Mesendoderm (in vitro differentiated cells): ENCODE data around the gene TBC1D24.
"Not testable (repeated sequence)": the region's sequence is repeated elsewhere in the genome, so short reads cannot be mapped to it uniquely, and the experiment has no call there.

Experiments
- DNase-seq: peaks from one replicate; pipeline ENCODE4 v3.0.0; 2013
- H2AK5ac ChIP-seq: 2 replicates; pipeline ENCODE4 v1.6.1; 2013; ENCODE audit warnings: low read length, inconsistent platforms
- H2BK120ac ChIP-seq: 2 replicates; pipeline ENCODE4 v1.6.1; 2013; ENCODE audit warnings: low read depth, mild to moderate bottlenecking, low read length, moderate library complexity, mixed read lengths
- H2BK15ac ChIP-seq: replicated peaks from 2 replicates; pipeline ENCODE4 v1.6.1; 2013; ENCODE audit warnings: low read depth, mild to moderate bottlenecking, moderate library complexity
- H2BK5ac ChIP-seq: 2 replicates; pipeline ENCODE4 v1.6.1; 2013; ENCODE audit warnings: low read length, inconsistent platforms
- H3K18ac ChIP-seq: 2 replicates; pipeline ENCODE4 v1.6.1; 2013; ENCODE audit warnings: mild to moderate bottlenecking, low read length, mixed read lengths
- H3K23ac ChIP-seq: one replicate; pipeline ENCODE4 v1.6.1; 2013; ENCODE audit warnings: low read length
- H3K27ac ChIP-seq: 2 replicates; pipeline ENCODE4 v1.5.1; 2013; ENCODE audit warnings: low read depth, mild to moderate bottlenecking, inconsistent platforms, low read length, moderate library complexity
- H3K27me3 ChIP-seq: 2 replicates; pipeline ENCODE4 v1.6.1; 2013; ENCODE audit warnings: low read length, control low read depth, mild to moderate bottlenecking, inconsistent platforms; ENCODE audit not compliant: insufficient read depth, poor library complexity
- H3K36me3 ChIP-seq: 2 replicates; pipeline ENCODE4 v1.6.1; 2013; ENCODE audit warnings: low read length, inconsistent platforms; ENCODE audit not compliant: control insufficient read depth, insufficient read depth
- H3K4ac ChIP-seq: one replicate; pipeline ENCODE4 v1.6.1; 2013; ENCODE audit warnings: low read depth, mild to moderate bottlenecking, low read length, moderate library complexity
- H3K4me1 ChIP-seq: 2 replicates; pipeline ENCODE4 v1.6.1; 2013; ENCODE audit warnings: low read depth, low read length, inconsistent platforms; ENCODE audit not compliant: control insufficient read depth
- H3K4me2 ChIP-seq: 2 replicates; pipeline ENCODE4 v1.6.1; 2013; ENCODE audit warnings: low read length
- H3K4me3 ChIP-seq: 2 replicates; pipeline ENCODE4 v1.5.1; 2013; ENCODE audit warnings: mild to moderate bottlenecking, low read length
- H3K56ac ChIP-seq: one replicate; pipeline ENCODE4 v1.6.1; 2013; ENCODE audit warnings: low read length
- H3K79me1 ChIP-seq: 2 replicates; pipeline ENCODE4 v1.6.1; 2013; ENCODE audit warnings: low read length, inconsistent platforms
- H3K79me2 ChIP-seq: 2 replicates; pipeline ENCODE4 v1.6.1; 2013; ENCODE audit warnings: mild to moderate bottlenecking, low read length; ENCODE audit not compliant: control insufficient read depth, insufficient read depth
- H3K9ac ChIP-seq: 2 replicates; pipeline ENCODE4 v1.6.1; 2013; ENCODE audit warnings: low read length, inconsistent platforms
- H4K5ac ChIP-seq: one replicate; pipeline ENCODE4 v1.6.1; 2013; ENCODE audit warnings: low read length
- H4K8ac ChIP-seq: one replicate; pipeline ENCODE4 v1.6.1; 2013; ENCODE audit warnings: low read depth, mild to moderate bottlenecking, control low read depth, low read length, moderate library complexity
- WGBS: extraction: QIAGEN DNeasy Blood & Tissue Kit; methylation state at CpG from one replicate; pipeline ENCODE4 v1.1.7; 2013; ENCODE audit warnings: low lambda C conversion rate, missing lambda C conversion rate; ENCODE audit not compliant: insufficient coverage; ENCODE audit errors: extremely low coverage; 5-methylcytosine and 5-hydroxymethylcytosine counted together

TBC1D24 gene

DNA sequence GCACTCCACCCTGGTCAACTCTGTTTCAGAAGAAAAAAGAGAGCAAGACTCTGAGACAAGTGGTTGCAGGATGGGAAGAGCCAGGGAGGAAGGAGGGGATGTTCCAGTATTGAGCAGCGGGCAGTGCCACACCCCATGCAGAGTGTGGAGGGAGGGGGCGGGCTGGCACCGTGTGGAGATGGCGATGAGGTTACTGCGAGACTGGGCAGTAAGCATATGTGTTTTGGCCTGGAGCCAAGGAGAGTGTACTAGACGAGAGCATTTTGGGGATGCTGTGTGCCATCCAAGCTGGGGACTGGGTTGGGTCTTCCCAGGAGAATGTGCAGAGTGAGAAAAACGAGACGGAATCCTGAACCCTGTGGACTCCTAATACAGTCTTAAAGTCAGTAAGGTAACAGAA is 3.4 kb downstream of the TBC1D24 start:
- H2BK15ac ChIP-seq: no peak overlapping the region
- no peak overlapping the region for H3K4me2 ChIP-seq
- H3K9ac ChIP-seq: no peak overlapping the region
- no peak overlapping the region for H2AK5ac ChIP-seq
- H3K18ac ChIP-seq: no peak overlapping the region
- WGBS: no CpG with 5 or more reads among the region's 8 CpGs
- H3K79me1 ChIP-seq: no peaks in the 10 kb centered on the region
- no peak overlapping the region for H4K8ac ChIP-seq
- no peaks in the 10 kb centered on the region for H3K27me3 ChIP-seq
- no peak overlapping the region for H3K56ac ChIP-seq
- no peak overlapping the region for H3K4me3 ChIP-seq
- H4K5ac ChIP-seq: no peak overlapping the region
- no peak for DNase-seq
- H3K23ac ChIP-seq: no peak overlapping the region
- H2BK5ac ChIP-seq: no peak overlapping the region
- H3K79me2 ChIP-seq: no peaks in the 10 kb centered on the region
- no peak overlapping the region for H3K27ac ChIP-seq
- no peaks in the 10 kb centered on the region for H3K36me3 ChIP-seq
- H3K4ac ChIP-seq: no peak overlapping the region
- H2BK120ac ChIP-seq: no peak overlapping the region
- no peaks in the 10 kb centered on the region for H3K4me1 ChIP-seq

DNA sequence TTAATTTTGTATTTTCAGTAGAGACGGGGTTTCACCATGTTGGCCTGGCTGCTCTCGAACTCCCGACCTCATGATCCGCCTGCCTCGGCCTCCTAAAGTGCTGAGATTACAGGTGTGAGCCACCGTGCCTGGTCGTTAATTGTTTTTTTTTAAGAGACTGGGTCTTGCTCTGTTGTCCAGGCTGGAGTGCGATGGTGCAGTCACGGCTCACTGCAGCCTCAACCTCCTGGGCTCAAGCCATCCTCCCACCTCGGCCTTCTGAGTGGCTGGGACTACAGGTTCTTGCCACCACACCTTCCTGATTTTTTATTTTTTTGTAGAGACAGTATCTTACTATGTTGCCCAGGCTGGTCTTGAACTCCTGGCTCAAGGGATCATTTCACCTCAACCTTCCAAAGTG is 5.1 kb downstream of the TBC1D24 start:
- not testable (repeated sequence) for H3K79me2 ChIP-seq, H3K9ac ChIP-seq, H3K79me1 ChIP-seq, H3K4me2 ChIP-seq, H3K23ac ChIP-seq, H2BK120ac ChIP-seq, H3K4ac ChIP-seq, DNase-seq, H3K4me1 ChIP-seq, H3K18ac ChIP-seq, H3K27ac ChIP-seq, H3K4me3 ChIP-seq, H2BK5ac ChIP-seq, H4K5ac ChIP-seq, H3K27me3 ChIP-seq, H2BK15ac ChIP-seq, H3K56ac ChIP-seq, H2AK5ac ChIP-seq, H4K8ac ChIP-seq, H3K36me3 ChIP-seq
- WGBS: no CpG with 5 or more reads among the region's 10 CpGs

DNA sequence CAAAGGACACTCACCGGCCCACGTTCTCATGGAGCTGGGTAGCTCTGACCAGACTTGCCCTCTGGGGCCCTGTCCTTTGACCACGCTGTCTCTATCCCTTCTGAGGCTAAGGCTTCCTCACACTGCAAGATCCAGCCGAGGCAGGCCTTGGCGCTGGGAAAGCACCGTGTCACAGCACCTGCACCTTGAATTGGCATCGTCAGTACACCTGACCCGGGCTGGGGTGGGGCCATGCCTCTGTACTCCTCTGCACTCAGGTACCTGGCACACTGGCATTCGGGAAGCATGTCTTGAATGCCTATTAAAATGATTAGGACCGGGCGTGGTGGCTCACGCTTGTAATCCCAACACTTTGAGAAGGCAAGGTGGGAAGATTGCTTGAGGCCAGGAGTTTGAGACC is 6.0 kb downstream of the TBC1D24 start:
- Histone ChIP-seq H3K27ac (no peak overlapping the region), H3K23ac (no peak overlapping the region), H3K4ac (no peak overlapping the region), H4K5ac (no peak overlapping the region), H3K79me1 (no peaks in the 10 kb centered on the region), H2AK5ac (no peak overlapping the region), H2BK120ac (no peak overlapping the region), H3K79me2 (no peaks in the 10 kb centered on the region), H3K9ac (no peak overlapping the region), H3K4me1 (no peaks in the 10 kb centered on the region), H2BK15ac (no peak overlapping the region), H4K8ac (no peak overlapping the region), H3K56ac (no peak overlapping the region), H2BK5ac (no peak overlapping the region), H3K36me3 (no peaks in the 10 kb centered on the region), H3K27me3 (no peaks in the 10 kb centered on the region), H3K18ac (no peak overlapping the region), H3K4me2 (no peak overlapping the region), H3K4me3 (no peak overlapping the region)
- no peak for DNase-seq
- no CpG with 5 or more reads among the region's 12 CpGs for WGBS

DNA sequence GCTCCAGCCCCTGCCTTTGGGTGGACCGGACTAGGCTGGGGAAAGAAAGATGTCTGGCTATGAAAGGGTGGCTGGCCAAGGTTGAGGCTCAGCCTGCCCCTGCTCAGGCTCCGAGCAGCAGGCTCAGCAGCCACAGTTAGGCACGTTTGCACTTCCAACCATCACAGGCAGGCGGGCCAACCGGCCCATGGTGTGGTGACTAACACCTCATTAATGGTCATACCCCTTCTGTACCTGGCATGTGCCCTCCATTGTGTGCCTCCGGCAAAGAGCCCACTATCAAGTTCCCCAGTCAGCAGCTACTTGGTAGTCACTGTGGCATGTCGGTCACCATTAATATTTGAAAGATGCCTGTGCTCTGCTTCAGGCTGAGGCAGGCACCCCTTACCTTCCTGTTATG is 6.7 kb downstream of the TBC1D24 start:
- Histone ChIP-seq H3K36me3 (no peaks in the 10 kb centered on the region), H3K4me1 (no peaks in the 10 kb centered on the region), H3K18ac (no peak overlapping the region), H3K27me3 (no peaks in the 10 kb centered on the region), H3K56ac (no peak overlapping the region), H4K5ac (no peak overlapping the region), H2AK5ac (no peak overlapping the region), H3K23ac (no peak overlapping the region), H2BK15ac (no peak overlapping the region), H3K4me3 (no peak overlapping the region), H3K79me2 (no peaks in the 10 kb centered on the region), H3K79me1 (no peaks in the 10 kb centered on the region), H3K4ac (no peak overlapping the region), H3K4me2 (no peak overlapping the region), H3K27ac (no peak overlapping the region), H3K9ac (no peak overlapping the region), H2BK5ac (no peak overlapping the region), H4K8ac (no peak overlapping the region), H2BK120ac (no peak overlapping the region)
- no CpG with 5 or more reads among the region's 7 CpGs for WGBS
- no peak for DNase-seq

DNA sequence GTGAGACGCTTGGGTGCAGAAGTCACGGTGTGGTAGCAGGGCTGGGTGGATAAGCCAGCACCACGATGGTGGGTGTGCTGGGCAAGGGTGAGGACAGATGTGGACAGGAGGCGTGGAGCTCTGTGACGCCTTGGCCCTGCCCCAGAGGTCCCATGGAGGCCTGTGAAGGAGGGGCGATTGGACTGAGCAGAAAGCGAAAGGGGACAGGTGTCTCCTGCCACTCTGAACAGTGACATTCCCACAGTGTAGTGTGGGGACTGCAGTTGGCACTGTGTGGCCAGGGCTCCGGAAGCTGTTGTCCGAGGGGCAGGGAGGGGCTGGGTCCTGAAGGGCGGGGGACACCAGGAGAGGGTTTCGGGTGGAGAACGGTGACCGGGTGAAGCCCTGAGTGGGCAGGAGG is 7.3 kb downstream of the TBC1D24 start:
- H4K8ac ChIP-seq: no peak overlapping the region
- no peak overlapping the region for H3K18ac ChIP-seq
- H3K9ac ChIP-seq: no peak overlapping the region
- no peaks in the 10 kb centered on the region for H3K27me3 ChIP-seq
- H3K4me1 ChIP-seq: no peaks in the 10 kb centered on the region
- H2BK15ac ChIP-seq: no peak overlapping the region
- no peak overlapping the region for H3K4me3 ChIP-seq
- no peaks in the 10 kb centered on the region for H3K36me3 ChIP-seq
- no peak overlapping the region for H4K5ac ChIP-seq
- no peak overlapping the region for H2AK5ac ChIP-seq
- no peaks in the 10 kb centered on the region for H3K79me1 ChIP-seq
- no peak overlapping the region for H3K4me2 ChIP-seq
- WGBS: no CpG with 5 or more reads among the region's 13 CpGs
- H3K56ac ChIP-seq: no peak overlapping the region
- no peak overlapping the region for H3K23ac ChIP-seq
- no peak overlapping the region for H2BK120ac ChIP-seq
- no peak overlapping the region for H3K4ac ChIP-seq
- DNase-seq: no peak
- no peak overlapping the region for H2BK5ac ChIP-seq
- H3K79me2 ChIP-seq: no peaks in the 10 kb centered on the region
- no peak overlapping the region for H3K27ac ChIP-seq

DNA sequence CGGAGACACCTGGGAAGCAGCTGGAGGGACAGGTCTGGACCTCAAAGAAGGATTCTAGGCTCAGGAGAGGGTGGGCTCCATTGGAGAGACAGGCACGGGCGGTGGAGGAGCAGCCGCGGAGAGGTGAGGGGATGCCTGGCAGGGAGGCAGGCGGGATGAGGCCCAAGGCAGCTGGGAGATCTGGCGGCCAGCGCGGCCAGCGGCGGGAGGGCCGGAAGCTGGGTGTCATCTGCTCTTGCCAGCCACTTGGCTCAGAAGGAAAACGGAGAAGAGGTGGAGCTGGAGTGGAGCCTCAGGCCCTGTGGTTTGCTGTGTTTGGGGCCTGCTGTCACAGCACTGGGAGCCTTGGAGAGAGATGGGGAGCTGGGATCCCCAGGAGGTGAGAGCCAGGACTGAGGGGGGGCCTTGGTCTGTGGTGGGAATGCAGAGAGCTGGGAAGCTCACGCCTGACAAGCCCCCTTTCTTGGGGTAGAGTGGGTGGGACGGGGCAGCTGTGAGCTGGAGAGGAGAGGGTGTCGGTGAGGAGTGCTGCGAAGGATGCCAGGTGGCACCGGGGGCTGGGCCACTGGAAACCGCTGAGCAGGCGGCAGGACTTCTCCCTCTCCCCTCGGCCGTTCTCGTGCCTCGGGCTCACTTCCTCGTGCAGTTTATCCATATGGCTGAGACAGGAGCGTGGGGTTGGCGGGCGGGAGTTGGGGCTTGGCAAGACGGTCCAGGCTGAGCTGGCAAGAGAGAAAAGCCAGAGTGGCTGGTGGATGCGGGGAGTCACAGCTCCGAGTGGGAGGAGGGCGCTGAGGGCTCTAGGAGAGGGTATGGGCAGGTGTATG is 8.0 kb downstream of the TBC1D24 start:
- H3K27ac ChIP-seq: no peak overlapping the region
- H3K27me3 ChIP-seq: no peaks in the 10 kb centered on the region
- no peak overlapping the region for H3K23ac ChIP-seq
- H3K9ac ChIP-seq: no peak overlapping the region
- H3K4me3 ChIP-seq: no peak overlapping the region
- H2AK5ac ChIP-seq: no peak overlapping the region
- H4K8ac ChIP-seq: no peak overlapping the region
- H3K79me2 ChIP-seq: no peaks in the 10 kb centered on the region
- no peaks in the 10 kb centered on the region for H3K36me3 ChIP-seq
- H2BK120ac ChIP-seq: no peak overlapping the region
- no peak overlapping the region for H2BK15ac ChIP-seq
- H3K79me1 ChIP-seq: no peaks in the 10 kb centered on the region
- no peak for DNase-seq
- H3K4me1 ChIP-seq: no peaks in the 10 kb centered on the region
- no peak overlapping the region for H4K5ac ChIP-seq
- H3K56ac ChIP-seq: no peak overlapping the region
- H3K18ac ChIP-seq: no peak overlapping the region
- H2BK5ac ChIP-seq: no peak overlapping the region
- H3K4ac ChIP-seq: no peak overlapping the region
- WGBS: no CpG with 5 or more reads among the region's 32 CpGs
- no peak overlapping the region for H3K4me2 ChIP-seq
